Neuronal stem cell (in vitro differentiated cells): ENCODE results near the gene EIF2S1.

Experiments used
- DNase-seq: peaks from one replicate; pipeline ENCODE4 v3.0.0-alpha.2; 2013; ENCODE audit warnings: low spot score
- H2AFZ ChIP-seq: one replicate; pipeline ENCODE4 v1.6.1; 2013; ENCODE audit warnings: mild to moderate bottlenecking, low read length, inconsistent platforms
- H2AK5ac ChIP-seq: 2 replicates; pipeline ENCODE4 v1.6.1; 2013; ENCODE audit warnings: low read depth, mild to moderate bottlenecking, inconsistent platforms, low read length, moderate library complexity, mixed read lengths
- H2BK120ac ChIP-seq: 2 replicates; pipeline ENCODE4 v1.6.1; 2013; ENCODE audit warnings: low read depth, mild to moderate bottlenecking, inconsistent platforms, low read length, moderate library complexity, mixed read lengths
- H2BK12ac ChIP-seq: one replicate; pipeline ENCODE4 v1.6.1; 2013; ENCODE audit warnings: low read length, inconsistent platforms
- H2BK15ac ChIP-seq: 2 replicates; pipeline ENCODE4 v1.6.1; 2013; ENCODE audit warnings: mild to moderate bottlenecking, low read length, inconsistent platforms, mixed read lengths
- H2BK5ac ChIP-seq: one replicate; pipeline ENCODE4 v1.6.1; 2013; ENCODE audit warnings: inconsistent platforms, mild to moderate bottlenecking, low read length, moderate library complexity
- H3K14ac ChIP-seq: one replicate; pipeline ENCODE4 v1.6.1; 2013; ENCODE audit warnings: low read length, inconsistent platforms
- H3K18ac ChIP-seq: 2 replicates; pipeline ENCODE4 v1.6.1; 2013; ENCODE audit warnings: low read length, inconsistent platforms
- H3K23ac ChIP-seq: 2 replicates; pipeline ENCODE4 v1.6.1; 2013; ENCODE audit warnings: low read depth, mild to moderate bottlenecking, mixed read lengths, low read length, inconsistent platforms; ENCODE audit not compliant: poor library complexity
- H3K27ac ChIP-seq: replicated peaks from 3 replicates; pipeline ENCODE4 v1.5.1; 2013; ENCODE audit warnings: low read length, inconsistent platforms
- H3K27me3 ChIP-seq, 3 experiments: 2 replicates each; pipeline ENCODE4 v1.6.1; 2013; ENCODE audit warnings: low read length in 3 of 3, mild to moderate bottlenecking in 2 of 3, inconsistent platforms in 1 of 3, low read depth in 1 of 3, mixed read lengths in 1 of 3, moderate library complexity in 1 of 3; ENCODE audit not compliant: control insufficient read depth in 3 of 3, insufficient read depth in 3 of 3
- H3K36me3 ChIP-seq, 2 donors: replicated peaks in 1 of 2; 2 replicates each; pipeline ENCODE4 v1.6.1; 2013; ENCODE audit warnings: low read length in 2 of 2; ENCODE audit not compliant: control insufficient read depth in 2 of 2, insufficient read depth in 2 of 2
- H3K4ac ChIP-seq: 2 replicates; pipeline ENCODE4 v1.6.1; 2013; ENCODE audit warnings: inconsistent platforms, mild to moderate bottlenecking, low read length, moderate library complexity
- H3K4me1 ChIP-seq, 2 donors: 1 replicate in 1 of 2; 2 replicates in 1 of 2; pipeline ENCODE4 v1.6.1; 2013; ENCODE audit warnings: low read length in 2 of 2, low read depth in 1 of 2; ENCODE audit not compliant: control insufficient read depth in 2 of 2, insufficient read depth in 1 of 2
- H3K4me2 ChIP-seq: one replicate; pipeline ENCODE4 v1.6.1; 2013; ENCODE audit warnings: mild to moderate bottlenecking, low read length, inconsistent platforms; ENCODE audit not compliant: insufficient read depth, poor library complexity, severe bottlenecking
- H3K4me3 ChIP-seq, 2 donors: 2 replicates each; pipeline ENCODE4 v1.5.1; 2013; ENCODE audit warnings: low read length in 2 of 2, mild to moderate bottlenecking in 2 of 2, inconsistent platforms in 1 of 2, moderate library complexity in 1 of 2
- H3K79me1 ChIP-seq: one replicate; pipeline ENCODE4 v1.6.1; 2013; ENCODE audit warnings: low read depth, mild to moderate bottlenecking, inconsistent platforms, low read length, moderate library complexity
- H3K9ac ChIP-seq: one replicate; pipeline ENCODE4 v1.6.1; 2013; ENCODE audit warnings: mild to moderate bottlenecking, low read depth, low read length, inconsistent platforms; ENCODE audit not compliant: poor library complexity
- H3K9me3 ChIP-seq, 2 donors: replicated peaks in 1 of 2; 2 replicates each; pipeline versions ENCODE3 to v1.6.1; 2013; ENCODE audit warnings: low read length in 2 of 2, mild to moderate bottlenecking in 2 of 2, inconsistent platforms in 1 of 2, low read depth in 1 of 2, mixed read lengths in 1 of 2, moderate library complexity in 1 of 2; ENCODE audit not compliant: control insufficient read depth in 2 of 2, insufficient read depth in 1 of 2
- H4K8ac ChIP-seq: one replicate; pipeline ENCODE4 v1.6.1; 2013; ENCODE audit warnings: low read depth, mild to moderate bottlenecking, inconsistent platforms, low read length, moderate library complexity
- H4K91ac ChIP-seq: one replicate; pipeline ENCODE4 v1.6.1; 2013; ENCODE audit warnings: low read length, low read depth, mild to moderate bottlenecking, inconsistent platforms; ENCODE audit not compliant: poor library complexity
- WGBS, 2 donors: extraction: QIAGEN DNeasy Blood & Tissue Kit; methylation state at CpG; one replicate each; pipeline ENCODE4 v1.1.7; 2013; ENCODE audit warnings: missing lambda C conversion rate in 2 of 2, mixed read lengths in 1 of 2; ENCODE audit not compliant: insufficient read length in 2 of 2, insufficient replicate concordance in 1 of 2; ENCODE audit errors: extremely low coverage in 2 of 2; 5-methylcytosine and 5-hydroxymethylcytosine counted together

The EIF2S1 gene

GRCh38 chr14:67360470-67361206 lies 510 bp downstream of the EIF2S1 start:
- Histone ChIP-seq H3K79me1 (peaks cover 2% of the 10 kb centered on the region), H3K14ac (peak overlapping the region; percentile 90), H3K18ac (peak overlapping the region; percentile 76), H3K4ac (no peak overlapping the region), H2BK15ac (no peak overlapping the region), H2AFZ (peak overlapping the region; percentile 91), H2BK12ac (no peak overlapping the region), H3K23ac (peak overlapping the region; percentile 90), H3K27ac (no peak overlapping the region), H2AK5ac (peak overlapping the region; percentile 24), H3K9ac (peak overlapping the region; percentile 94), H3K4me1 (peaks cover 4 to 17% of the 10 kb centered on the region in 2 donors), H3K36me3 (peaks cover 2 to 53% of the 10 kb centered on the region in 2 donors), H3K9me3 (no peaks in the 10 kb centered on the region), H3K27me3 (no peaks in the 10 kb centered on the region), H2BK5ac (no peak overlapping the region), H3K4me2 (peak overlapping the region; percentile 58), H3K4me3 (peak overlapping the region; percentile 62 to 86), H2BK120ac (no peak overlapping the region), H4K8ac (no peak overlapping the region), H4K91ac (no peak overlapping the region)
- no peak for DNase-seq
- no CpG with 5 or more reads among the region's 34 CpGs for WGBS, 2 donors

GRCh38 chr14:67365476-67365875 lies 5.3 kb downstream of the EIF2S1 start:
- H3K79me1 ChIP-seq: no peaks in the 10 kb centered on the region
- peaks cover 0 to 5% of the 10 kb centered on the region in 2 donors for H3K4me1 ChIP-seq
- no peak overlapping the region for H2AK5ac ChIP-seq
- H4K91ac ChIP-seq: no peak overlapping the region
- H2AFZ ChIP-seq: no peak overlapping the region
- H3K4ac ChIP-seq: no peak overlapping the region
- H3K36me3 ChIP-seq: peaks cover 8 to 91% of the 10 kb centered on the region in 2 donors
- no peak overlapping the region for H3K4me2 ChIP-seq
- no CpG with 5 or more reads among the region's 4 CpGs for WGBS, 2 donors
- H2BK15ac ChIP-seq: no peak overlapping the region
- H3K27ac ChIP-seq: no peak overlapping the region
- H3K27me3 ChIP-seq: no peaks in the 10 kb centered on the region
- H3K18ac ChIP-seq: no peak overlapping the region
- no peak overlapping the region for H3K9ac ChIP-seq
- H3K23ac ChIP-seq: no peak overlapping the region
- no peak overlapping the region for H2BK5ac ChIP-seq
- H3K4me3 ChIP-seq: no peak overlapping the region
- DNase-seq: no peak
- no peak overlapping the region for H2BK12ac ChIP-seq
- H4K8ac ChIP-seq: no peak overlapping the region
- H2BK120ac ChIP-seq: no peak overlapping the region
- no peak overlapping the region for H3K14ac ChIP-seq
- no peaks in the 10 kb centered on the region for H3K9me3 ChIP-seq

GRCh38 chr14:67370830-67371229 lies 10.7 kb downstream of the EIF2S1 start:
- Histone ChIP-seq H3K4me2 (no peak overlapping the region), H2AK5ac (no peak overlapping the region), H3K14ac (no peak overlapping the region), H3K9ac (no peak overlapping the region), H3K27me3 (no peaks in the 10 kb centered on the region), H4K91ac (no peak overlapping the region), H3K18ac (no peak overlapping the region), H2BK5ac (no peak overlapping the region), H2BK120ac (no peak overlapping the region), H2BK15ac (no peak overlapping the region), H3K4me1 (no peaks in the 10 kb centered on the region), H3K4me3 (no peak overlapping the region), H3K27ac (no peak overlapping the region), H3K36me3 (peaks cover 11 to 96% of the 10 kb centered on the region in 2 donors), H2BK12ac (no peak overlapping the region), H3K79me1 (no peaks in the 10 kb centered on the region), H2AFZ (no peak overlapping the region), H4K8ac (no peak overlapping the region), H3K23ac (no peak overlapping the region), H3K9me3 (no peaks in the 10 kb centered on the region), H3K4ac (no peak overlapping the region)
- DNase-seq: no peak
- WGBS, 2 donors: no CpG with 5 or more reads among the region's 5 CpGs

GRCh38 chr14:67371247-67372148 lies 11.4 kb downstream of the EIF2S1 start:
- Histone ChIP-seq H3K79me1 (no peaks in the 10 kb centered on the region), H3K36me3 (peaks cover 8 to 96% of the 10 kb centered on the region in 2 donors), H3K18ac (no peak overlapping the region), H3K4me1 (no peaks in the 10 kb centered on the region), H2BK5ac (no peak overlapping the region), H2AFZ (no peak overlapping the region), H3K27ac (no peak overlapping the region), H3K9ac (no peak overlapping the region), H3K9me3 (no peaks in the 10 kb centered on the region), H4K91ac (no peak overlapping the region), H2BK12ac (no peak overlapping the region), H4K8ac (no peak overlapping the region), H3K27me3 (no peaks in the 10 kb centered on the region), H3K14ac (no peak overlapping the region), H2AK5ac (no peak overlapping the region), H2BK15ac (no peak overlapping the region), H2BK120ac (no peak overlapping the region), H3K4ac (no peak overlapping the region), H3K23ac (no peak overlapping the region), H3K4me2 (no peak overlapping the region), H3K4me3 (no peak overlapping the region)
- no CpG with 5 or more reads among the region's 4 CpGs for WGBS, 2 donors
- no peak for DNase-seq
